Activated CD4-positive, alpha-beta T cell treated with anti-CD3 and anti-CD28 coated beads, Interleukin-2, amount 10 ng/mL, durations not matched to agents 7 days and 5 days (primary cell): ENCODE measurements around the gene NLGN3. TPM values are rescaled to one million over a fixed set of nuclear protein-coding genes. Genes with fewer than 3 reads are reported as not detected.
A peak's percentile ranks its signal among the peaks of the same experiment; 100 is the strongest.

ENCODE experiments used
- CTCF ChIA-PET: fragments of 350-600 bp; sonication (Branson Sonifier 250); formaldehyde crosslinking; loops from one replicate; lab custom pipeline; 2021; ENCODE audit warnings: antibody characterized with exemption; lab: Charles Lee
- POLR2A ChIA-PET: fragments of 350-600 bp; sonication (Branson Sonifier 250); formaldehyde crosslinking; loops from one replicate; lab custom pipeline; 2021; ENCODE audit warnings: antibody characterized with exemption; lab: Charles Lee
- DNase-seq: peaks from one replicate; pipeline ENCODE4 v3.0.0-alpha.2; 2020
- H3K27ac Mint-ChIP-seq: one replicate; pipeline ENCODE4 v1.8.0; 2021; ENCODE audit warnings: mild to moderate bottlenecking, moderate library complexity, mixed read lengths
- H3K27me3 Mint-ChIP-seq: one replicate; pipeline ENCODE4 v1.8.0; 2021; ENCODE audit warnings: mixed read lengths
- H3K36me3 Mint-ChIP-seq: one replicate; pipeline ENCODE4 v1.8.0; 2021; ENCODE audit warnings: low read depth, mixed read lengths
- H3K4me1 Mint-ChIP-seq: one replicate; pipeline ENCODE4 v1.8.0; 2021; ENCODE audit warnings: mixed read lengths
- H3K4me3 Mint-ChIP-seq: one replicate; pipeline ENCODE4 v1.8.0; 2021; ENCODE audit warnings: mild to moderate bottlenecking, moderate library complexity, mixed read lengths
- H3K9me3 Mint-ChIP-seq: one replicate; pipeline ENCODE4 v1.8.0; 2021; ENCODE audit warnings: mixed read lengths
- total RNA-seq, 2 experiments: library from RNA; stranded (reverse); gene quantifications; one replicate each; pipeline ENCODE4 v1.2.3, GENCODE V29; 2021

The NLGN3 gene
- total RNA-seq, 2 experiments from 2014 or later = 0.98 to 1.6 TPM

GRCh38 chrX:71128166-71128833 is 16.3 kb upstream of the NLGN3 start:
- Mint-ChIP-seq H3K27me3 (no peaks in the 10 kb centered on the region), H3K4me1 (peaks cover 16% of the 10 kb centered on the region), H3K9me3 (no peaks in the 10 kb centered on the region), H3K27ac (no peak overlapping the region), H3K36me3 (peaks cover 52% of the 10 kb centered on the region), H3K4me3 (no peak overlapping the region)
- ChIA-PET CTCF (interaction anchor here (0.7 to 3.2 kb wide), 9 partner anchors 9 to 43 kb away, joined by 3 to 10 read pairs (median 3); partner anchors contain the start of genes IL2RG and MED12), POLR2A (no interaction called here)
- DNase-seq = no peak

GRCh38 chrX:71128915-71129765 is 15.5 kb upstream of the NLGN3 start:
- Mint-ChIP-seq H3K4me1 (peaks cover 16% of the 10 kb centered on the region), H3K27me3 (no peaks in the 10 kb centered on the region), H3K27ac (peak overlapping the region; percentile 51), H3K9me3 (no peaks in the 10 kb centered on the region), H3K4me3 (no peak overlapping the region), H3K36me3 (peaks cover 47% of the 10 kb centered on the region)
- DNase-seq = peak; percentile 77
- ChIA-PET POLR2A (no interaction called here), CTCF (interaction anchor here (0.7 to 3.2 kb wide), 9 partner anchors 10 to 43 kb away, joined by 3 to 10 read pairs (median 3); partner anchors contain the start of gene MED12)

- peaks cover 49% of the 10 kb centered on the region for H3K36me3 Mint-ChIP-seq
- H3K4me3 Mint-ChIP-seq = no peak overlapping the region
- no peak overlapping the region for H3K27ac Mint-ChIP-seq
- CTCF ChIA-PET = interaction anchor here (0.6 to 3.2 kb wide), 6 partner anchors 12 to 55 kb away, joined by 3 to 10 read pairs (median 4); partner anchors contain the start of genes IL2RG and MED12
- H3K27me3 Mint-ChIP-seq = no peaks in the 10 kb centered on the region
- POLR2A ChIA-PET = no interaction called here
- DNase-seq = no peak
- H3K9me3 Mint-ChIP-seq = no peaks in the 10 kb centered on the region
- peaks cover 14% of the 10 kb centered on the region for H3K4me1 Mint-ChIP-seq
Measured at GRCh38 chrX:71131510-71131909, 13.1 kb upstream of the NLGN3 start.

GRCh38 chrX:71140440-71140839 is 4.2 kb upstream of the NLGN3 start:
- CTCF ChIA-PET = interaction anchor here (0.8 kb wide), 1 partner anchor 22 kb away, joined by 3 read pairs; the partner anchor contains the start of gene MED12
- POLR2A ChIA-PET = no interaction called here
- no peaks in the 10 kb centered on the region for H3K27me3 Mint-ChIP-seq
- H3K4me3 Mint-ChIP-seq = no peak overlapping the region
- no peak overlapping the region for H3K27ac Mint-ChIP-seq
- DNase-seq = no peak
- no peaks in the 10 kb centered on the region for H3K9me3 Mint-ChIP-seq
- H3K36me3 Mint-ChIP-seq = peaks cover 21% of the 10 kb centered on the region
- H3K4me1 Mint-ChIP-seq = peaks cover 8% of the 10 kb centered on the region

DNA sequence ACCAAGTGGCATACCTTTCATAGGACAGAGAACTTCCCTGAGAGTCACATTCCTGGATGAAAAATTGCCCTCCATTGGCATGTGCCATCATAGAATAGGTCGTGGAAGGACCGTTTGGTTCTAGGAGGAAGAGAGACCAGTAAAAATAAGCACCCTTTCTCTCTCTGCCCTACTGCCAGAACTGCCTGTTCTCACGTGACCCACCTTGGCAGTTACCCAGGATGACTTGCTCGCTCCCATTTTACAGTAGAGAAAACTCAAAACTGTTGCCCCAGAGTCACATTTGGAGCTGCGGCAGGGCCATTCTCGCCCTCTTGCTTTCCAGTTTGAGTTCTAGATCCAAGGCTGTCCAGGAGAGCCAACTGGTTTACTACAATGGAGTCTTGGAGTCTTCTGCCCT is 1.1 kb upstream of the NLGN3 start:
- DNase-seq = no peak
- peaks cover 17% of the 10 kb centered on the region for H3K4me1 Mint-ChIP-seq
- POLR2A ChIA-PET = no interaction called here
- H3K27me3 Mint-ChIP-seq = no peaks in the 10 kb centered on the region
- H3K4me3 Mint-ChIP-seq = no peak overlapping the region
- H3K27ac Mint-ChIP-seq = no peak overlapping the region
- CTCF ChIA-PET = interaction anchor here (1.5 to 1.7 kb wide), 2 partner anchors 9 to 12 kb away, joined by 3 to 4 read pairs; no protein-coding TSS in a partner anchor
- H3K36me3 Mint-ChIP-seq = peaks cover 10% of the 10 kb centered on the region
- H3K9me3 Mint-ChIP-seq = no peaks in the 10 kb centered on the region

GRCh38 chrX:71147496-71148277 is 3.0 kb downstream of the NLGN3 start:
- Mint-ChIP-seq H3K4me3 (no peak overlapping the region), H3K4me1 (peaks cover 10% of the 10 kb centered on the region), H3K27ac (no peak overlapping the region), H3K27me3 (no peaks in the 10 kb centered on the region), H3K36me3 (no peaks in the 10 kb centered on the region), H3K9me3 (no peaks in the 10 kb centered on the region)
- ChIA-PET CTCF (interaction anchor here (2.7 kb wide), 1 partner anchor 9 kb away, joined by 11 read pairs; no protein-coding TSS in a partner anchor), POLR2A (no interaction called here)
- DNase-seq = no peak

- H3K27me3 Mint-ChIP-seq = no peaks in the 10 kb centered on the region
- CTCF ChIA-PET = interaction anchor here (2.7 kb wide), 1 partner anchor 10 kb away, joined by 11 read pairs; no protein-coding TSS in a partner anchor
- no peaks in the 10 kb centered on the region for H3K9me3 Mint-ChIP-seq
- no peak for DNase-seq
- H3K27ac Mint-ChIP-seq = no peak overlapping the region
- POLR2A ChIA-PET = no interaction called here
- H3K4me1 Mint-ChIP-seq = peaks cover 10% of the 10 kb centered on the region
- no peaks in the 10 kb centered on the region for H3K36me3 Mint-ChIP-seq
- H3K4me3 Mint-ChIP-seq = no peak overlapping the region
Measured at GRCh38 chrX:71148278-71148663, 3.6 kb downstream of the NLGN3 start.

DNA sequence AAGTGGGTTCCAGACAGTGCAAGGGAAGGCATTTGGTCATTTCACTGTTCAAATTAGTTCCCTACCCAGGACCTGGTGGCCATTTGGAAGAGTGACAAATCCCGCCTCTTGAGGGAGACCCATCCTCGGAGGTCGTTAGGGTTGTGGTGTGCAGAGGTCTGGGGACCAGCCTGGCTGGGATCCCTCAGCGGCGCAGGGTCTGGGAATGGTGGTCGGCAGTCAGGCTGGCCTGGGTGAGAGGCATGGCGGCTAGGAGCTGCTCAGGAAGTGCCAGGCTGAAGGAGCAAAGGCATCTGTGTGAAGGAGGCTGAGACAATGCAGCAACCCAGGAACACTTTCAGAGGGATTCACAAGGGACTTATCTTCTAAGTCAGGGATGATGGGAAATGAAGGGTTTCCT is 6.7 kb downstream of the NLGN3 start:
- peaks cover 3% of the 10 kb centered on the region for H3K4me1 Mint-ChIP-seq

DNA sequence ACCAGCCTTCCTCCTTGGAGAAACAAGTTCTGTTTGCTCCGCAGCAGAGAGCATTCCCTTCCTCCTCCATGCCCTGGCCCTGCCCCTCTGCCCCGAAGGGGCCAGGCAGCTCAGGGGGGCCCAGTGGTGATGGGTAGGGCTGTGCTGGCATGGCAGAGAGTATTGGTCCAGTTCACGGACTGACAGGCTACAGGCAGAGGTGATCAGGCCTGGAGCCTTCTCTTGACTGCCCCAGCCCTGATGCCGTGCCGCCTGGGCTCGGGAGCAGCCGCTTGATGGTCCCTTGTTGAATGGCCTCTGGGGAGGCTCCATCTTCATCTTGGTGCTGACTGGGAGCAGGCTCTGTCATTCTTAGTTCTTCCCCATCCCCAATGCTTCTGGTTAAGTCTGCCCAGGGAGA is 9.6 kb downstream of the NLGN3 start:
- Mint-ChIP-seq H3K4me1 (peaks cover 6% of the 10 kb centered on the region), H3K9me3 (no peaks in the 10 kb centered on the region), H3K36me3 (no peaks in the 10 kb centered on the region), H3K4me3 (no peak overlapping the region), H3K27me3 (no peaks in the 10 kb centered on the region), H3K27ac (no peak overlapping the region)
- ChIA-PET CTCF (no interaction called here), POLR2A (no interaction called here)
- no peak for DNase-seq

More for the DNA sequence above, 6.7 kb downstream of the NLGN3 start:
- Mint-ChIP-seq H3K9me3 (no peaks in the 10 kb centered on the region), H3K4me3 (no peak overlapping the region), H3K27me3 (no peaks in the 10 kb centered on the region), H3K27ac (no peak overlapping the region), H3K36me3 (no peaks in the 10 kb centered on the region)
- DNase-seq = no peak
- POLR2A ChIA-PET = no interaction called here
- CTCF ChIA-PET = interaction anchor here (0.6 to 1.1 kb wide), 2 partner anchors 11 to 267 kb away, joined by 3 read pairs; no protein-coding TSS in a partner anchor

DNA sequence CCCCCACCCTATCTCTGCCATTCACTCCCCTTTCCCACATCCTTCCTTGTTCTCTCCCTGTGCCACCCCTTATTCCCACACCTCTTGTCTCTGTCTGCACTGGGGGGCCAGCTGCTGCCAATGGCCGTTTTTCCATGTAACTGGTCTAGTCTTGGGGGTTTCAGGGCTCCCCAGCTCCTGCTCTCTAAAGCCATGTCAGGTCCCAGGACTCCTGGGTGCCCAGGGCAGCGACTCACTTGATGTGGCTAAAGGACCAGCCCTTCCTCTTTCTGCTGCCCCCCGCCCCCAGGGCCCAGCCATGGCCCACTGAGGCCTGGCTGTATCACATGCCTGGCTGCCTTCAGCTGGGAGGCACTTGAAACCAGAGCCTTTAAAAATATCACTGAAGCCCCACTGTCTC is 10.0 kb downstream of the NLGN3 start:
- Mint-ChIP-seq H3K4me3 (no peak overlapping the region), H3K36me3 (peaks cover 2% of the 10 kb centered on the region), H3K9me3 (no peaks in the 10 kb centered on the region), H3K4me1 (peaks cover 10% of the 10 kb centered on the region), H3K27ac (no peak overlapping the region), H3K27me3 (no peaks in the 10 kb centered on the region)
- CTCF ChIA-PET = no interaction called here
- POLR2A ChIA-PET = no interaction called here
- DNase-seq = no peak

GRCh38 chrX:71158603-71159002 is 14.0 kb downstream of the NLGN3 start:
- peaks cover 6% of the 10 kb centered on the region for H3K36me3 Mint-ChIP-seq
- no peak overlapping the region for H3K27ac Mint-ChIP-seq
- no peak for DNase-seq
- peaks cover 10% of the 10 kb centered on the region for H3K4me1 Mint-ChIP-seq
- CTCF ChIA-PET = interaction anchor here (0.5 kb wide), 1 partner anchor 141 kb away, joined by 3 read pairs; no protein-coding TSS in a partner anchor
- POLR2A ChIA-PET = no interaction called here
- no peak overlapping the region for H3K4me3 Mint-ChIP-seq
- no peaks in the 10 kb centered on the region for H3K9me3 Mint-ChIP-seq
- H3K27me3 Mint-ChIP-seq = no peaks in the 10 kb centered on the region

- no peaks in the 10 kb centered on the region for H3K9me3 Mint-ChIP-seq
- ChIA-PET CTCF (no interaction called here), POLR2A (no interaction called here)
- H3K36me3 Mint-ChIP-seq = peaks cover 6% of the 10 kb centered on the region
- no peak for DNase-seq
- H3K27ac Mint-ChIP-seq = no peak overlapping the region
- peaks cover 10% of the 10 kb centered on the region for H3K4me1 Mint-ChIP-seq
- no peak overlapping the region for H3K4me3 Mint-ChIP-seq
- H3K27me3 Mint-ChIP-seq = no peaks in the 10 kb centered on the region
Measured at GRCh38 chrX:71159335-71159734, 14.7 kb downstream of the NLGN3 start.
